Omental fat pad (tissue), 4 donors: Measurements from ENCODE around the gene NAGLU. TPM values are rescaled to one million over a fixed set of nuclear protein-coding genes. Genes with fewer than 3 reads are reported as not detected.
"Not testable (repeated sequence)": the region's sequence is repeated elsewhere in the genome, so short reads cannot be mapped to it uniquely, and the experiment has no call there.

Source experiments
- ATAC-seq: fragments of 150-250 bp; one replicate; pipeline ENCODE4 v1.9.1; 2016; ENCODE audit warnings: mild to moderate bottlenecking, moderate library complexity; ENCODE audit not compliant: low FRiP score
- DNase-seq: peaks from one replicate; pipeline ENCODE4 v3.0.0-alpha.2; 2019; ENCODE audit warnings: low spot score
- total RNA-seq, 4 donors: library from RNA; depleted of rRNA; stranded (reverse); fragments of >200 nt; gene quantifications; one replicate each; pipeline ENCODE4 v1.1.0, GENCODE V29; 2016
- TF ChIP-seq, protein P1 (sequence below), 3 donors: fragments of 450-650 bp; IDR thresholded peaks; one replicate each; pipeline ENCODE4 v1.5.1; 2016 to 2017; ENCODE audit warnings: antibody characterized with exemption in 3 of 3, mild to moderate bottlenecking in 3 of 3, moderate library complexity in 2 of 3

Gene NAGLU
- total RNA-seq, 4 donors from 2014 or later: 48.5 to 80.9 (median 57.3) TPM

DNA sequence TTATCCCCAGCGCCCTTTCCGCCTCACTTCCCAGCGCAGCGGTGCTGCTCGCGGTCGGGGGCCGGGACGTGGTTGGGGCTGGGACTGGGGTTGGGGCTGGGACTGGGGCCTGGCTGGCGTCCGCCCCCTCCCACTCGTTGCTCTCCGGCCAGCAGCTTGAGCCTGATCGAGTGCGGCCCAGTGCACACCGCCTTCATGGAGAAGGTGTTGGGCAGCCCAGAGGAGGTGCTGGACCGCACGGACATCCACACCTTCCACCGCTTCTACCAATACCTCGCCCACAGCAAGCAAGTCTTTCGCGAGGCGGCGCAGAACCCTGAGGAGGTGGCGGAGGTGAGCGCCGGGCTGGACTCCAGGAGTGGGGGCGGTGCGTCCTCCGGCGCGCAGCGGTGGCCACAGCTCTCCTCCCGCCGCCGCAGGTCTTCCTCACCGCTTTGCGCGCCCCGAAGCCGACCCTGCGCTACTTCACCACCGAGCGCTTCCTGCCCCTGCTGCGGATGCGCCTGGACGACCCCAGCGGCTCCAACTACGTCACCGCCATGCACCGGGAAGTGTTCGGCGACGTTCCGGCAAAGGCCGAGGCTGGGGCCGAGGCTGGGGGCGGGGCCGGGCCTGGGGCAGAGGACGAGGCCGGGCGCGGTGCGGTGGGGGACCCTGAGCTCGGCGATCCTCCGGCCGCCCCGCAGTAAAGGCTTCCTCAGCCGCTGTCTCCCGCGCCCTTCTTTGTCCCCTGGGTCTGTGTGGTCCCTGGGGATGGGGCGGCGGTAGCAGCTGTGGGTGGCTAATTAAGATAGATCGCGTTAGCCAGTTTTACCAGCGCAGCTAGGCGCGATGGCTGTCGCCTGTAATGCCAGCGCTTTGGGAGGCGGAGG lies 18.4 kb downstream of the NAGLU start:
- TF ChIP-seq, protein P1, sequence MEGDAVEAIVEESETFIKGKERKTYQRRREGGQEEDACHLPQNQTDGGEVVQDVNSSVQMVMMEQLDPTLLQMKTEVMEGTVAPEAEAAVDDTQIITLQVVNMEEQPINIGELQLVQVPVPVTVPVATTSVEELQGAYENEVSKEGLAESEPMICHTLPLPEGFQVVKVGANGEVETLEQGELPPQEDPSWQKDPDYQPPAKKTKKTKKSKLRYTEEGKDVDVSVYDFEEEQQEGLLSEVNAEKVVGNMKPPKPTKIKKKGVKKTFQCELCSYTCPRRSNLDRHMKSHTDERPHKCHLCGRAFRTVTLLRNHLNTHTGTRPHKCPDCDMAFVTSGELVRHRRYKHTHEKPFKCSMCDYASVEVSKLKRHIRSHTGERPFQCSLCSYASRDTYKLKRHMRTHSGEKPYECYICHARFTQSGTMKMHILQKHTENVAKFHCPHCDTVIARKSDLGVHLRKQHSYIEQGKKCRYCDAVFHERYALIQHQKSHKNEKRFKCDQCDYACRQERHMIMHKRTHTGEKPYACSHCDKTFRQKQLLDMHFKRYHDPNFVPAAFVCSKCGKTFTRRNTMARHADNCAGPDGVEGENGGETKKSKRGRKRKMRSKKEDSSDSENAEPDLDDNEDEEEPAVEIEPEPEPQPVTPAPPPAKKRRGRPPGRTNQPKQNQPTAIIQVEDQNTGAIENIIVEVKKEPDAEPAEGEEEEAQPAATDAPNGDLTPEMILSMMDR (IDR thresholded peaks at IDR 0.05): no peak
- ATAC-seq: peak; percentile 69
- no peak for DNase-seq

DNA sequence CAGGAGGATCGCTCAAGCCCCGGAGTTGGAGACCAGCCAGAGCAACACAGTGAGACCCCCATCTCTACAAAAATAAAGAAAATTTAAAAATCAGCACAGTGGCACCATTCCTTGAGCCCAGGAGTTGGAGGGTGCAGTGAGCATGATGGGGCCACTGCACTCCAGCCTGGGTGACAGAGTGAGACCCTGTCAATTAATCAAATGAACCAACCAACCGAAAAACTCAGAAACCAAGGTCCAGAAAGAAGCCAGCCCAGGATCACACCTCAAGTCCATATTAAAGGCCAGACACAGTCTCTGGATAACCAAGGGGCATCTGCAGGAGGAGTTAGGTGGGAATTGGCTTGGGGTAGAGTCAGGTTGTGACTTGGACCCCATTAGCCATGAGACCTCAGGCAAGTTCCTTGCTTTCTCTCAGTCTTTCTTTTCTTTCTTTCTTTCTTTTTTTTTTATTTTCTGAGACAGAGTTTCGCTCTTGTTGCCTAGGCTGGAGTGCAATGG lies 19.1 kb downstream of the NAGLU start:
- ATAC-seq: no peak
- no peak for DNase-seq
- TF ChIP-seq, protein P1 (IDR thresholded peaks at IDR 0.05): no peak

DNA sequence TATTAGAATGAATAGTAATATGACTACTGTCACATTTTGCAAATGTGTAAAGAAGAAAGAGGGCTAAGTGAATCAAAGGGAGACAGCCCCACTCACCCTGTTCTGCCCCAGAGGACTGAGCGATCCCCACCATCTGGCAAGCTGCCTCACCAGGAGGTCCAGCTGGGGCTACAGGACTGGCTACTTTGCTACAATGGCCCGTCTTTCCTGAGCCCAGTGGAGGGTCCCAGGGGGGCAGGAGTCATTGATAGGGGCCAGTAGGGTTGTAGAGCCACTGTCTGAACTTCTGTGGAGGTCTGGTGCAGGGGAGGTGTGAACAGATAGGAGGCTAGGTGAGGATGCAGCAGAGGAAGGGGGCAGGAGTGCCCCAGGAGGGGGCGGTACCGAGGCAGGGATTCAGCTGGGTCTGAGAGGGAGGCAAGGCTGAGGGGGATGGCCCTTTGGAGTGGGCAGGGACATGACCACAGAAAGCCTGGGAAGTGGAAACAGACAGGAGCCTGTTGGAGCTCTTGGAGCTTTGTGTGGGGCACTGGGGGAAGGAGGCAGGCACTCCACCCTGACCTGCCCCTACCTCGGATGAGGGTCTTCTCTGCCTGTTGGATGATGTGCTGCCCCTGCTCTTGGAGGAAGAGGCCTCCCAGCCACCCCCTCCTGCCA lies 20.0 kb downstream of the NAGLU start:
- not testable (repeated sequence) for DNase-seq, ATAC-seq

GRCh38 chr17:42559075-42559474 lies 23.0 kb downstream of the NAGLU start:
- TF ChIP-seq, protein P1 (IDR thresholded peaks at IDR 0.05): no peak
- ATAC-seq (no peak), DNase-seq (no peak)

DNA sequence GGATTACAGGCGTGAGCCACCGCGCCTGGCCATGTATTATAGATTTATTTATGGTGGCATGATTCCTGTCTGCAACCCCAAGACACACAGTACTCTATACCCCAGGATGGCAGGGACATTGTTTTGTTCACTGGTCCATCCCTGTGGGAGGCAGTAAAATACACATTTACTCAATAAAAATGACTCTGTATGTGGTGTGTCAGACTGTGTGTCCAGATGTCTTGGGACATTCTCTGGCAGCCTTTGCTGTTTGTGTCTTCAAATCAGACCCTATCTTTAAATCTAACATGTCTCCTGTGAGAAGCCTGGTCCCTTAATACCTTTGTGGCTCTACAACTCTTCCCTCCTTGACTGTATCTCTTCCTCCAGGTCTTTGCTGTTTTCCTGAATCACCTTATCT lies 24.2 kb downstream of the NAGLU start:
- DNase-seq (no peak), ATAC-seq (no peak)
- TF ChIP-seq, protein P1 (IDR thresholded peaks at IDR 0.05): no peak

- peak; percentile 61 for ATAC-seq
- DNase-seq: peak; percentile 93
- TF ChIP-seq, protein P1 (IDR thresholded peaks at IDR 0.05): no peak
Observed at GRCh38 chr17:42561897-42562387, 25.9 kb downstream of the NAGLU start, which contains the start of gene COASY. Gene COASY (plus strand): TSS chr17:42562148. CDS start chr17:42562623, 475 bp downstream.

DNA sequence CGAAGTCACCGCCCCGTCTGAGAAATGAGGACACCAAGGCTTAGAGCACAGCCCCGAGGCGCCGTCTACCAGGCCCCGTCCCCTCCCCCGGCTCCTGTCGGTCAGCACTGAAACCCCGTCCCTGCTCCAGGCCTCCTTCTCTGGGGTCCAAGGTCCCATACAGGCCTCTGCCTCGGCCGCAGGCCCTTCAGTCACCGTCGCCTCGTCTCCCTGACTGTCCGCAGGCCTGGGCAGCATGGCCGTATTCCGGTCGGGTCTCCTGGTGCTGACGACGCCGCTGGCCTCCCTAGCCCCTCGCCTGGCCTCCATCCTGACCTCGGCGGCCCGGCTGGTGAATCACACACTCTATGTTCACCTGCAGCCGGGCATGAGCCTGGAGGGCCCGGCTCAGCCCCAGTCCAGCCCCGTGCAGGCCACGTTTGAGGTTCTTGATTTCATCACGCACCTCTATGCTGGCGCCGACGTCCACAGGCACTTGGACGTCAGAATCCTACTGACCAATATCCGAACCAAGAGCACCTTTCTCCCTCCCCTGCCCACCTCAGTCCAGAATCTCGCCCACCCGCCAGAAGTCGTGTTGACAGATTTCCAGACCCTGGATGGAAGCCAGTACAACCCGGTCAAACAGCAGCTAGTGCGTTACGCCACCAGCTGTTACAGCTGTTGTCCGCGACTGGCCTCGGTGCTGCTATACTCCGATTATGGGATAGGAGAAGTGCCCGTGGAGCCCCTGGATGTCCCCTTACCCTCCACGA lies 26.5 kb downstream of the NAGLU start:
- TF ChIP-seq, protein P1 (IDR thresholded peaks at IDR 0.05): no peak
- ATAC-seq (peak; percentile 26), DNase-seq (no peak)
